HCT116 (cell line): ENCODE measurements around the gene AXIN2. TPM values are rescaled to one million over a fixed set of nuclear protein-coding genes. Genes with fewer than 3 reads are reported as not detected.
A peak's percentile ranks its signal among the peaks of the same experiment; 100 is the strongest.

ENCODE experiments used
- ATAC-seq: fragments of 200-7000 bp; cut with Tn5 transposase; 2 replicates; pipeline ENCODE4 v1.9.1; 2020; ENCODE audit warnings: mild to moderate bottlenecking, moderate library complexity
- BruUV-seq: library from RNA; stranded (reverse); fragments of 400-500 nt; replicated peaks from 2 replicates; lab custom pipeline; 2021; lab: Mats Ljungman, UMichigan
- CTCF ChIA-PET: fragments of 300-600 bp; sonication (Branson Sonifier 250); formaldehyde crosslinking; loops from one replicate; lab custom pipeline; 2021; ENCODE audit warnings: antibody characterized with exemption; lab: Charles Lee
- POLR2A ChIA-PET: fragments of 300-600, 350-600 bp; sonication (Branson Sonifier 250); formaldehyde crosslinking; loops from one replicate; lab custom pipeline; 2021; ENCODE audit warnings: antibody characterized with exemption; lab: Charles Lee
- RAD21 ChIA-PET, 2 experiments: fragments of 300-600 bp; sonication (Branson Sonifier 250); formaldehyde crosslinking; loops; one replicate each; lab custom pipeline; 2023; ENCODE audit warnings: low total read pairs in 2 of 2; ENCODE audit not compliant: uncharacterized antibody in 2 of 2, unreplicated experiment in 2 of 2, low non-redundant PET in 1 of 2; lab: Charles Lee
- DNase-seq: peaks from one replicate; pipeline ENCODE4 v3.0.0-alpha.2; 2010; ENCODE audit warnings: low read depth, low spot score
- H2AFZ ChIP-seq: fragments of 200-600 bp; shearing (Covaris generic), sonication (generic); 2 replicates; pipeline ENCODE4 v1.6.1; 2017; ENCODE audit warnings: low read depth, mixed run types, mixed read lengths, antibody characterized with exemption, low read length; ENCODE audit not compliant: poor library complexity, severe bottlenecking
- H3K27ac ChIP-seq: 2 replicates; pipeline ENCODE4 v1.5.1; 2012; ENCODE audit warnings: low read depth, low read length
- H3K27me3 ChIP-seq: fragments of 200-600 bp; sonication (generic); 2 replicates; pipeline ENCODE4 v1.6.1; 2016; ENCODE audit warnings: mixed run types, low read length, mixed read lengths; ENCODE audit not compliant: insufficient read depth
- H3K36me3 ChIP-seq, 2 experiments: fragments of 200-500 bp in 1 of 2; fragments of 200-600 bp in 1 of 2; sonication (Bioruptor generic) in 1 of 2; sonication (generic) in 1 of 2; 2 replicates each; pipeline versions ENCODE4 v1.5.1 to v1.6.1; 2014 to 2016; ENCODE audit warnings: low read length in 2 of 2, inconsistent platforms in 1 of 2, mixed read lengths in 1 of 2, mixed run types in 1 of 2; ENCODE audit not compliant: insufficient read depth in 2 of 2, control insufficient read depth in 1 of 2
- H3K4me1 ChIP-seq, 2 experiments: fragments of 200-600 bp in 1 of 2; sonication (generic) in 1 of 2; 2 replicates each; pipeline versions ENCODE4 v1.5.1 to v1.6.1; 2012 to 2017; ENCODE audit warnings: low read length in 2 of 2, inconsistent platforms in 1 of 2, mild to moderate bottlenecking in 1 of 2, mixed read lengths in 1 of 2, mixed run types in 1 of 2, moderate library complexity in 1 of 2; ENCODE audit not compliant: insufficient read depth in 2 of 2, control insufficient read depth in 1 of 2
- H3K4me2 ChIP-seq: fragments of 200-600 bp; sonication (generic); 2 replicates; pipeline ENCODE4 v1.6.1; 2017; ENCODE audit warnings: mixed run types, low read length, mixed read lengths
- H3K4me3 ChIP-seq, 2 experiments: fragments of 200-600 bp in 1 of 2; sonication (generic) in 1 of 2; replicated peaks in 1 of 2; 2 replicates each; pipeline ENCODE4 v1.5.1; 2011 to 2016; ENCODE audit warnings: low read length in 2 of 2, control low read depth in 1 of 2, low read depth in 1 of 2, mild to moderate bottlenecking in 1 of 2, mixed read lengths in 1 of 2, mixed run types in 1 of 2
- H3K79me2 ChIP-seq: fragments of 200-600 bp; sonication (generic); 2 replicates; pipeline ENCODE4 v1.6.1; 2017; ENCODE audit warnings: mild to moderate bottlenecking, mixed run types, low read length, moderate library complexity, mixed read lengths; ENCODE audit not compliant: insufficient read depth
- H3K9ac ChIP-seq: fragments of 200-600 bp; sonication (generic); 2 replicates; pipeline ENCODE4 v1.6.1; 2016; ENCODE audit warnings: low read length, mixed read lengths
- H3K9me2 ChIP-seq: fragments of 200-600 bp; sonication (generic), shearing (Covaris generic); 2 replicates; pipeline ENCODE4 v1.6.1; 2017; ENCODE audit warnings: mixed run types, mild to moderate bottlenecking, moderate library complexity; ENCODE audit not compliant: insufficient read depth
- H3K9me3 ChIP-seq, 2 experiments: fragments of 200-500 bp in 1 of 2; fragments of 200-600 bp in 1 of 2; sonication (Bioruptor generic) in 1 of 2; sonication (generic) in 1 of 2; 2 replicates each; pipeline ENCODE4 v1.6.1; 2014 to 2017; ENCODE audit warnings: low read length in 2 of 2, mixed read lengths in 2 of 2, inconsistent platforms in 1 of 2, low read depth in 1 of 2, mild to moderate bottlenecking in 1 of 2, mixed run types in 1 of 2, moderate library complexity in 1 of 2; ENCODE audit not compliant: control insufficient read depth in 1 of 2, insufficient read depth in 1 of 2
- H4K20me1 ChIP-seq: fragments of 200-600 bp; sonication (generic), shearing (Covaris generic); 2 replicates; pipeline ENCODE4 v1.6.1; 2017; ENCODE audit warnings: mixed run types, mild to moderate bottlenecking, moderate library complexity; ENCODE audit not compliant: insufficient read depth
- CEBPB ChIP-seq: IDR thresholded peaks from 2 replicates; pipeline ENCODE4 v1.6.1; 2012; ENCODE audit warnings: low read depth
- EGR1 ChIP-seq: IDR thresholded peaks from 2 replicates; pipeline ENCODE4 v1.6.1; 2012; ENCODE audit warnings: low read depth
- ELF1 ChIP-seq: IDR thresholded peaks from 2 replicates; pipeline ENCODE4 v1.6.1; 2012; ENCODE audit warnings: low read depth, borderline replicate concordance
- EZH2 ChIP-seq: fragments of 200-600 bp; sonication (generic); IDR thresholded peaks from 2 replicates; pipeline ENCODE4 v1.6.1; 2017; ENCODE audit warnings: antibody characterized with exemption, mixed run types
- EZH2phosphoT487 ChIP-seq: fragments of 200-600 bp; IDR thresholded peaks from 2 replicates; pipeline ENCODE4 v1.6.1; 2018; ENCODE audit warnings: antibody characterized with exemption, borderline replicate concordance
- FOSL1 ChIP-seq: IDR thresholded peaks from 2 replicates; pipeline ENCODE4 v1.6.1; 2012; ENCODE audit warnings: low read depth
- POLR2A ChIP-seq: IDR thresholded peaks from 2 replicates; pipeline ENCODE4 v1.7.0; 2011; ENCODE audit warnings: borderline replicate concordance; ENCODE audit not compliant: insufficient read depth, insufficient read length; ENCODE audit errors: extremely low read depth
- POLR2AphosphoS5 ChIP-seq: IDR thresholded peaks from 2 replicates; pipeline ENCODE4 v1.6.1; 2011; ENCODE audit warnings: mild to moderate bottlenecking, low read depth, low read length, moderate library complexity
- RAD21 ChIP-seq: IDR thresholded peaks from 2 replicates; pipeline ENCODE4 v1.6.1; 2012; ENCODE audit warnings: low read depth, mild to moderate bottlenecking
- SIN3A ChIP-seq: IDR thresholded peaks from 2 replicates; pipeline ENCODE4 v1.6.1; 2012; ENCODE audit warnings: low read depth
- TCF7L2 ChIP-seq: IDR thresholded peaks from 2 replicates; pipeline ENCODE4 v1.7.0; 2011; ENCODE audit warnings: borderline replicate concordance, inconsistent platforms; ENCODE audit not compliant: insufficient read depth, insufficient read length; ENCODE audit errors: extremely low read depth
- ZFX ChIP-seq: fragments of 450-650 bp; IDR thresholded peaks from 2 replicates; pipeline ENCODE4 v1.6.1; 2017
- ZNF274 ChIP-seq: fragments of 200-500 bp; sonication (Bioruptor generic); IDR thresholded peaks from 2 replicates; pipeline ENCODE4 v1.6.1; 2014; ENCODE audit warnings: mild to moderate bottlenecking, low read depth, low read length, inconsistent platforms
- intact Hi-C: fragments of 100-400 bp; cut with micrococcal nuclease; formaldehyde crosslinking; loops from 2 replicates; pipeline ENCODE4 v1.10.0; 2022
- total RNA-seq: library from RNA; stranded (reverse); gene quantifications from one replicate; pipeline ENCODE4 v1.2.1, GENCODE V29; 2021; ENCODE audit not compliant: unreplicated experiment
- TF ChIP-seq, protein P1 (sequence below): IDR thresholded peaks from 2 replicates; pipeline ENCODE4 v1.6.1; 2012
- TF ChIP-seq, protein P2 (sequence below), 3 experiments: fragments of 200-600 bp in 1 of 3; sonication (generic) in 1 of 3; IDR thresholded peaks in 2 of 3; conservative IDR thresholded peaks in 1 of 3; 2 replicates each; pipeline ENCODE4 v1.5.1; 2012 to 2017; ENCODE audit warnings: low read depth in 2 of 3, low read length in 2 of 3, antibody characterized with exemption in 1 of 3, borderline replicate concordance in 1 of 3, control low read depth in 1 of 3, mild to moderate bottlenecking in 1 of 3, mixed read lengths in 1 of 3, mixed run types in 1 of 3, moderate library complexity in 1 of 3; ENCODE audit not compliant: insufficient read depth in 1 of 3
- TF ChIP-seq, protein P3 (sequence below): IDR thresholded peaks from 2 replicates; pipeline ENCODE4 v1.6.1; 2012

Gene AXIN2
- total RNA-seq, 1 experiment from 2014 or later, result 7.1 TPM

- Histone ChIP-seq H2AFZ (peak overlapping the region; percentile 86), H3K4me2 (0 out of 2 replicates have a peak overlapping the region, but pooled peaks have one; percentile 36), H3K9me3 (no peaks in the 10 kb centered on the region), H3K27ac (peak overlapping the region; percentile 82), H3K9me2 (no peaks in the 10 kb centered on the region), H3K4me3 (no peak overlapping the region), H3K9ac (no peak overlapping the region), H3K27me3 (no peaks in the 10 kb centered on the region), H4K20me1 (no peaks in the 10 kb centered on the region), H3K4me1 (peaks cover 23 to 41% of the 10 kb centered on the region in 2 experiments), H3K79me2 (no peaks in the 10 kb centered on the region), H3K36me3 (no peaks in the 10 kb centered on the region)
- DNase-seq (no peak), ATAC-seq (peak; percentile 35)
- no TSS peak for BruUV-seq
- ChIA-PET CTCF (no interaction called here), POLR2A (no interaction called here), RAD21 (no interaction called here)
- TF ChIP-seq, protein P1, sequence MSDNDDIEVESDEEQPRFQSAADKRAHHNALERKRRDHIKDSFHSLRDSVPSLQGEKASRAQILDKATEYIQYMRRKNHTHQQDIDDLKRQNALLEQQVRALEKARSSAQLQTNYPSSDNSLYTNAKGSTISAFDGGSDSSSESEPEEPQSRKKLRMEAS, result no peak
- TF ChIP-seq, protein P2, sequence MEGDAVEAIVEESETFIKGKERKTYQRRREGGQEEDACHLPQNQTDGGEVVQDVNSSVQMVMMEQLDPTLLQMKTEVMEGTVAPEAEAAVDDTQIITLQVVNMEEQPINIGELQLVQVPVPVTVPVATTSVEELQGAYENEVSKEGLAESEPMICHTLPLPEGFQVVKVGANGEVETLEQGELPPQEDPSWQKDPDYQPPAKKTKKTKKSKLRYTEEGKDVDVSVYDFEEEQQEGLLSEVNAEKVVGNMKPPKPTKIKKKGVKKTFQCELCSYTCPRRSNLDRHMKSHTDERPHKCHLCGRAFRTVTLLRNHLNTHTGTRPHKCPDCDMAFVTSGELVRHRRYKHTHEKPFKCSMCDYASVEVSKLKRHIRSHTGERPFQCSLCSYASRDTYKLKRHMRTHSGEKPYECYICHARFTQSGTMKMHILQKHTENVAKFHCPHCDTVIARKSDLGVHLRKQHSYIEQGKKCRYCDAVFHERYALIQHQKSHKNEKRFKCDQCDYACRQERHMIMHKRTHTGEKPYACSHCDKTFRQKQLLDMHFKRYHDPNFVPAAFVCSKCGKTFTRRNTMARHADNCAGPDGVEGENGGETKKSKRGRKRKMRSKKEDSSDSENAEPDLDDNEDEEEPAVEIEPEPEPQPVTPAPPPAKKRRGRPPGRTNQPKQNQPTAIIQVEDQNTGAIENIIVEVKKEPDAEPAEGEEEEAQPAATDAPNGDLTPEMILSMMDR (IDR thresholded peaks at IDR 0.05 in 2 of 3, conservative IDR thresholded peaks at IDR 0.05 in 1 of 3; ENCODE audit: borderline replicate concordance in 1 of 3, insufficient read depth in 1 of 3, low read depth in 2 of 3, low read length in 2 of 3), result no peak
- TF ChIP-seq, protein P3, sequence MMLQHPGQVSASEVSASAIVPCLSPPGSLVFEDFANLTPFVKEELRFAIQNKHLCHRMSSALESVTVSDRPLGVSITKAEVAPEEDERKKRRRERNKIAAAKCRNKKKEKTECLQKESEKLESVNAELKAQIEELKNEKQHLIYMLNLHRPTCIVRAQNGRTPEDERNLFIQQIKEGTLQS, result no peak
- TF ChIP-seq ZFX (no peak), SIN3A (no peak), ELF1 (no peak), EZH2phosphoT487 (no peak), EZH2 (no peak), EGR1 (no peak), POLR2AphosphoS5 (no peak), FOSL1 (no peak), RAD21 (no peak), TCF7L2 (no peak), CEBPB (no peak), ZNF274 (no peak), POLR2A (no peak)
- intact Hi-C loops, result no loop called here
Measured at GRCh38 chr17:65515512-65515911, 45.9 kb downstream of the AXIN2 start.
